GM21367 (cell line): ENCODE measurements around the gene TFAP2E.

Experiments
- ATAC-seq: cut with Tn5 transposase; IDR thresholded peaks from one replicate; pipeline ENCODE4 v1.9.1; 2021; ENCODE audit not compliant: unreplicated experiment

Gene TFAP2E

DNA sequence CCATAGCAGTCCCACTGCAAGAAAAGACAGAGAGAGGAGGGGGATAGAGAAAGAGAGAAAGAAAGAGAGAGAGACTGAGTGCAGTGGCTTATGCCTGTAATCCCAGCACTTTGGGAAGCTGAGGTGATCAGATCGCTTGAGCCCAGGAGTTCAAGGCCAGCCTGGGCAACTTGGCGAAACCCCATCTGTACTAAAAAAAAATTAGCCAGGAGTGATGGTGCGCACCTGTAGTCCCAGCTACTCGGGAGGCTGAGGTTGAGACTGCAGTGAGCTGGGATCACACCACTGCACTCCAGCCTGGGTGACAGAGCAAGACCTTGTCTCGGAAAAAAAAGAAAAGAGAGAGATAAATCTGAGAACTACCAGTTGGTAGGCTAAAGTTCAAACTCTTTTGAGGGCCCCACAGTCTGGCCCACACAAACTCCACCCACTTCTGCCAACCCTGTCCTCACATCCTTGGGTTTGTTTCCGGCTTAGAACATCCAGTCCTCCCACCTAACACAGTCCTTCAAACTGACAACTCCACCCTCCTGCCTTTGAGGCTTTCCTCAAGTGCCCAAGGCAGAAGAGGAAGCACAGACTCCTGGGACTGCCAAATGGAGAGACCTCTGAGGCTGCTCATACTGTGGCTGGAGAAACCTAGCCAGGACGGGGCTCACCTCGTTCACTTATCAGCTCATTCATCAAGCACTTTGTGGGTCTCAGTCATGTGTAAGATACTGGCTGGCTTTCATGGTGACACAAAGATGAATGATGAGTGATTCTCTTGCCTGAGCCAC, 20.1 kb downstream of the TFAP2E start:
- ATAC-seq = no peak

DNA sequence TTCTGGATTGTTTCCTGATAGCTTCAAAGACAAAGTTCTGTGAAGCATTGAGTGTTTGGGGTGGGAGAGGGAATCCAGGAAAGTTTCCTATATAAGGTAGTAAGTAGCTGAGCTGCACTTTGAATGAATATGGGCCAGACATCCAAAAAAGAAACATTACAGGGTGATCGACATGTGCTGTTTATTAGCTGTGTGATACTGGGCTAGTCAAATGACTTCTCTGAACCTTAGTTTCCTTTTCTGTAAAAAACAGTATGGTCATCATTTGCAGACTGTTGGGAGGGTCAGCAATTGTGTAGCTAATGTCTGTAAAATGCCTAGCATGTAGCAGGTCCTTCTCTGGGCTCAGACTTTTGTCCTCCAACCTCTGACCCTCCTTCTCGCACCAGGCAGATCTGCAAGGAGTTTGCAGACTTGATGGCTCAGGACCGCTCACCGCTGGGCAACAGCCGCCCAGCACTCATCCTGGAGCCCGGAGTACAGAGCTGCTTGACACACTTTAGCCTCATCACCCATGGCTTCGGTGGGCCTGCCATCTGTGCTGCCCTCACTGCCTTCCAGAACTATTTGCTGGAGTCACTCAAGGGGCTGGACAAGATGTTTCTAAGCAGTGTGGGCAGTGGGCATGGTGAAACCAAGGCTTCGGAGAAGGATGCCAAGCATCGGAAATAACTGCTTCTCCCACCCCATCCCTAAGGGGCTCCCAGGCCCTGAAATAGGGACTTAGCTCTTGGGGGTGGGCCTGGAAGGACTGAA, 21.1 kb downstream of the TFAP2E start:
- ATAC-seq = no peak

- no peak for ATAC-seq
Observed at GRCh38 chr1:35595684-35596083, 22.6 kb downstream of the TFAP2E start.

DNA sequence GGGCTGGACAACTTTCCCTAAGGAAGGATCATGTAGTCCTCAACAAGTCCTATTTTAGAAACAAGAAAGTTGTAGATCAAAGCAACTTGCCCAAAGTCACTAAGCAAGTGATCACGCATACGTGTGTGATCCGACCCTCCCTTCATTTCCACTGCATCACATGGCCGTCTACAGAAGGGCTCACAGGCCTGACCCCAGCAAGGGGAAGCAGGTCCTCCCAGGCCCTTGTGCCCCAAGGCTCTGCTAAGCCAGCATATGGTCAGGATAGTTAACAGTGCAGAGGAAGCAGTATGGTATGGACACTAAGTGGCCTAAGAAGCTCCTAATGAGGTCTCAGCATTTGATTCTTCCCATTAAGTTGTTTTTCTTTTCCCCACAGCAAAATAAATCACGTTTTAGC, 24.8 kb downstream of the TFAP2E start:
- no peak for ATAC-seq

- no peak for ATAC-seq
Observed at GRCh38 chr1:35598895-35599294, 25.8 kb downstream of the TFAP2E start.

- ATAC-seq = no peak
Observed at GRCh38 chr1:35599411-35599810, 26.3 kb downstream of the TFAP2E start.

GRCh38 chr1:35600593-35600992, 27.5 kb downstream of the TFAP2E start:
- no peak for ATAC-seq

DNA sequence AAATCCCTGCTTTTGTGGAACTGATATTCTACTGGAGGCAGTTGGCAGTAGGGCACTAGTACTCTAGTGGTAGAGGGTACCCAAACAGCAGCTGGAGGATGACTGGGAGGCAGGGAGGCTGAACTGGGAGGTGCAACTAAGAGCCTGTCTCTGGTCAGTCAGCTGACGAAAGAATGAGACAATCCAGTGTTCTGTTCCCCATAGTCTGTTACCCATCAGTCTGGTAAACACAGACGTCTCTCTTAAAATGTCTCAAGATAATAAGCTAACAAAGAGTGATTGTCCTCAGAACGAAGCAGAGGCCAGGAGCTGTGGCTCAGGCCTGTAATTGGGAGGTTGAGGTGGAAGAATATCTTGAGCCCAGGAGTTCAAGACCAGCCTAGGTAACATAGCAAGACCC, 30.4 kb downstream of the TFAP2E start:
- no peak for ATAC-seq

DNA sequence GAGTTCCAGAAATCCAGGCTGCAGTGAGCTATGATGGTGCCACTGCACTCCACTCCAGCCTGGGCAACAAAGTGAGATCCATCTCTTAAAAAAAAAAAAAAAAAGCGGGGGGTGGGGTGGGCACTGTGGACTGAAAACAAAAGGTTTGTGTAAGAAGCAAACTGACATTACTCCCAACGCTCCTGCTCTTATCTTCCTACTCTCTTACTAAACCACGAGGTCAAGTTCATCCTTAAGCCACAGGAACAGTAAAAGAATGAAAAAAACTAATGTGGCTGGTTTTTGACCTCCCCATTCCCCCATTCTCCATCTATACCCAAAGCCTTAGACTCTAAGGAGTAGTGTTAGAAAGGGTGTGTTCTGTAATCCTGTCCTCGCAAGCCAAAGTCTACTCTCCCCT, 30.8 kb downstream of the TFAP2E start:
- ATAC-seq = no peak

DNA sequence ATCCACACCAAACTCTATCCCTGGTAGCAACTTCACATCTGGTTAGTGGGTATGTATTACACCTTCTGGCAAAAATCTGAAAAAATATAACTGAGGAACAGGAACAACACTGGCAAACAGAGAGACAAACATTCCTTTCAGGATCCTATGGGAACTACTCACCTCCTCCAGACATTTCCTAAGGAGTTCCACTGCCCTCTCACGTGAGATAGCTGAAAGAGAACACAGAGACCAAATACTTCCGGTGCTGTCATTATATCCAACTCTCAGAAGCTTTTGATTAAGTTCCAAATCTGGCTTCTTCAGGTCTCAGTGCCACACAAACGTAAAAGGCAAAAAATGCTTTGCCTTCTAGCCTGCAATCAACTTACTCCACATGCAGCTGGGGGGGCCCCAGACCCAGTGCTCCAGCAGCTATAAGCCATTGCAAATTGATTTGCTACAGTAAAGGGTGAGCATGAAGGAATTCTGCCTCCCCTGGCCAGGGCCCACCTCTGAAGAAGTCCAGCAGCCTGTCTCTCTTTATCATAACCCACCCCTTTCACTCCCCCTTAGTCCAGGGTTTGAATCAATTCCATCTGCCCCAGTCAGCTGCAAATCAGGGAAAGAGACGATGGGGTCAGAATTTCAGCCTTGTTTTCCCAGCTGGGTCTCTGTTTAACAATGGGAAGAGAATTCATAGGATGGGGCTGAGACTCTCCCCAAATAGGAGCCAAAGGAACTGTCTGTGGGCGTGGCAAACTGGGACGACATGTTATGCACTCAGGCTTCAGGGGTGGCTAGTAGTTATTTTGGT, 32.2 kb downstream of the TFAP2E start:
- ATAC-seq = no peak

DNA sequence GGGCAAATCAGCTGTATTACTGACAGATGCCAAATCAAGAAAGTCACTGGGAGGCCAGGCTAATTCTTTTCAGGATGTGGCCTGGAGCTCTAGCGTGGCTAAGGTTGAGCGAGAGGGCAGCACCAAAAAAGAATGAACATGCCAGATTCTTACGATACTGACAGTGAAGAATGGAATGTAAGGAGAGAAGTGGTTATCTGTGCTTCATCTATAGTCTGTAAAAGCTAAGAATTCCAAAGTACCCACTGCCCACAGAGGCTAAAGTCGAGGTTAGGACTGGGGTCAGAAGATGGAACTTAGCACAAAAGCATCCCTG, 32.7 kb downstream of the TFAP2E start:
- no peak for ATAC-seq

GRCh38 chr1:35611655-35612054, 38.5 kb downstream of the TFAP2E start:
- no peak for ATAC-seq

GRCh38 chr1:35615440-35615839, 42.3 kb downstream of the TFAP2E start:
- no peak for ATAC-seq

GRCh38 chr1:35619237-35620121, 46.4 kb downstream of the TFAP2E start:
- no peak for ATAC-seq

DNA sequence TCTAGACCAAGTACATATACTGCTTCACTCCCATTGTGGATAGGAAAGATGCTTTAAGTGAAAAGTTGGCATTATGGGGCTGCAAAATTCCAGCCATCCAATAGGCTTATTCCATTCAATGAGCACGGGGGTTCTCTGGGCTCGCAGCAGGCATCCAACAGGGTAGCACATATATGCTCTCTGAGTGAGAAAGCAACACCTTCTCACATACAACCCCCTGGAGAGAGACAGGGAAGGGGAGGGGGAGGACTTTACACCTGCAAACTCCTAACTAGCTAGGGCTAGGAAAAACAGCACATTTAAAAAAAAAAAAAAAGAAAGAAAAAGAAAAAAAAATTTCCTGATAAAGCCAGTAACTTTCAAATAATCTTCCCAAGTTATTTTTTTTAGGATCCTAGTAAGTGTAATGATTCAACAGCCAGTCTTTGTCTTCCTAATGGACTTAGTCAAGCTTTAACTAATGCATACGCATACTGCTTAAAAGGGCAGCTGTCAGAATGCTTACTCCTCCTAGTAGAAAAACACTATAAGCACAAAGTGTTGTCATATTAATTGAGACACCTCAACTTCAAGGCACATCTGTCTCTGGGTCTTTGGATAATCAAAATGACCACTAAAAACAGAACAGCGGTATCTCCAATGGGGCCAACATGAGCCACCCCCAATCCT, 49.5 kb downstream of the TFAP2E start:
- no peak for ATAC-seq

DNA sequence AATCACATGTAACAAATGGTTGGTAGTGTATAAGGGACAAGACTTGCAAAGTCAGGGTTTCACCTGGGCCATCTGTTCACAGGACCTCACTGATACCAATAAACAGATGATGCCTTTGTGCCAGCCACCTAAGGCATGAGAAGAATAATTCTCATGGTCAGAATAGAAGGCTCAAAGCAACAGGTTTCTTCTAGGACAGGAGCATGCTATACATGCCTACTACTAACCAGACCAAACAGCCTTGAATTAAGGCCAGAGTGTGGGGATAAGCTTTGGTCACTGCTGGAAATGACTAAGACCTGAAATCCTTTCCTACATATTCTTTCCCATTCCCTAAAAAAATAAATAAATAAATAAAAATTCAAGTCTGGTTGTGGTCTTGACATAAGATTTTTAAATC, 50.7 kb downstream of the TFAP2E start:
- no peak for ATAC-seq

DNA sequence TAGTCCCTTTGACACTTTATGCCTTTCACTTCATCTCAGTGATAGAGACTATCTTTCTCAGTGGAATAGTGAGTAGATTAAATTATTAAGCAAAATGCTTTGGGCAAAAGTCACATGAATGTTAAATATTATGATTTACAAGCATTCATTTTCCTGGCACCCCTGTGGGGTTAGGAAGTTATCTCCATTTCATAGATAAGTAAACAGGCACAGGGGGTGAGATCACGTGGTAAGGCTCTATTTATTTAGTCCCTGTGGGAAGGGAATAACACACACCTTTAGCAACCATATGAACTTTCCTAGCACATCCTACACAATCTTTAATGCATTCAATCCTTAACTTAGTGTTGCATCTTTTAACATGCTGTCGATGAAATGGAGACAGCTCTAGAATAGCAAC, 55.9 kb downstream of the TFAP2E start:
- ATAC-seq = no peak

DNA sequence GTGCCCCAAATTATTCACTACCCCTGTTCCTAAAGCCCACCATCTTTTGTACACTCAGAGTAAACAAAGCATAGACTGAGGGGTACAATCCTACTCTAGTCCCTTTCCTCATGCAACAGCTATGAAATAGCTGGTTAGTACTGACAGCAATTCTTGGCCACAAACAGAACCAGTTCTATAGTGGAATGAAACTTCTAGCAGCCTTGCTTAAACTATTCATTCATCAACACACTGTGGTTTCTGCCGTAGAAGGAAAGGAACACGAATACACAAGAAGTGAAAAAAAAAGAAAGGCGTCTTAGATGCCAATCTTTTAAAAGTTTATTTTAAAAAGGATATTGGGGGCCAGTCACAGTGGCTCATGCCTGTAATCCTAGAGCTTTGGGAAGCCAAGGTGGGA, 58.3 kb downstream of the TFAP2E start:
- ATAC-seq = no peak

- ATAC-seq = no peak
Observed at GRCh38 chr1:35633547-35633946, 60.4 kb downstream of the TFAP2E start.

- ATAC-seq = no peak
Observed at GRCh38 chr1:35637401-35637809, 64.3 kb downstream of the TFAP2E start.
